Measurements from ENCODE around the gene PRKCE.
"Not testable (repeated sequence)": the region's sequence is repeated elsewhere in the genome, so short reads cannot be mapped to it uniquely, and the experiment has no call there.

Gene PRKCE

GRCh38 chr2:45885171-45885621 is 233.7 kb downstream of the PRKCE start:
- Histone ChIP-seq H3K36me3 (ENCODE audit: insufficient read depth, insufficient read length, low read length) (no peaks in the 10 kb centered on the region), H3K27me3 (ENCODE audit: insufficient read depth, insufficient read length) (no peaks in the 10 kb centered on the region), H3K4me3 (ENCODE audit: insufficient read length, low read depth) (no peak overlapping the region), H3K4me1 (ENCODE audit: insufficient read depth, insufficient read length) (peaks cover 3% of the 10 kb centered on the region), H3K9ac (ENCODE audit: insufficient read length, low read depth) (no peak overlapping the region), H3K9me3 (ENCODE audit: insufficient read depth, low read length) (no peaks in the 10 kb centered on the region)
- DNase-seq (ENCODE audit: low read depth, low spot score) = no peak
- no peak for TF ChIP-seq SUZ12 (IDR thresholded peaks at IDR 0.05; ENCODE audit: extremely low read depth, insufficient read depth, insufficient read length)
- TF ChIP-seq YY1 (IDR thresholded peaks at IDR 0.05; ENCODE audit: insufficient read depth, insufficient read length) = no peak
- no peak for TF ChIP-seq ZNF274 (IDR thresholded peaks at IDR 0.05; ENCODE audit: low read depth, low read length)

GRCh38 chr2:45886171-45886663 is 234.7 kb downstream of the PRKCE start:
- no peaks in the 10 kb centered on the region for H3K9me3 ChIP-seq (ENCODE audit: insufficient read depth, low read length)
- no peak for DNase-seq (ENCODE audit: low read depth, low spot score)
- H3K4me3 ChIP-seq (ENCODE audit: insufficient read length, low read depth) = no peak overlapping the region
- TF ChIP-seq SUZ12 (IDR thresholded peaks at IDR 0.05; ENCODE audit: extremely low read depth, insufficient read depth, insufficient read length) = no peak
- TF ChIP-seq ZNF274 (IDR thresholded peaks at IDR 0.05; ENCODE audit: low read depth, low read length) = no peak
- TF ChIP-seq YY1 (IDR thresholded peaks at IDR 0.05; ENCODE audit: insufficient read depth, insufficient read length) = no peak
- no peaks in the 10 kb centered on the region for H3K27me3 ChIP-seq (ENCODE audit: insufficient read depth, insufficient read length)
- peaks cover 3% of the 10 kb centered on the region for H3K4me1 ChIP-seq (ENCODE audit: insufficient read depth, insufficient read length)
- no peaks in the 10 kb centered on the region for H3K36me3 ChIP-seq (ENCODE audit: insufficient read depth, insufficient read length, low read length)
- no peak overlapping the region for H3K9ac ChIP-seq (ENCODE audit: insufficient read length, low read depth)

GRCh38 chr2:45888167-45888566 is 236.7 kb downstream of the PRKCE start:
- TF ChIP-seq ZNF274 (IDR thresholded peaks at IDR 0.05; ENCODE audit: low read depth, low read length) = no peak
- TF ChIP-seq YY1 (IDR thresholded peaks at IDR 0.05; ENCODE audit: insufficient read depth, insufficient read length) = no peak
- TF ChIP-seq SUZ12 (IDR thresholded peaks at IDR 0.05; ENCODE audit: extremely low read depth, insufficient read depth, insufficient read length) = no peak
- DNase-seq (ENCODE audit: low read depth, low spot score) = no peak
- Histone ChIP-seq H3K36me3 (ENCODE audit: insufficient read depth, insufficient read length, low read length) (no peaks in the 10 kb centered on the region), H3K9me3 (ENCODE audit: insufficient read depth, low read length) (no peaks in the 10 kb centered on the region), H3K9ac (ENCODE audit: insufficient read length, low read depth) (no peak overlapping the region), H3K4me1 (ENCODE audit: insufficient read depth, insufficient read length) (peaks cover 5% of the 10 kb centered on the region), H3K4me3 (ENCODE audit: insufficient read length, low read depth) (no peak overlapping the region), H3K27me3 (ENCODE audit: insufficient read depth, insufficient read length) (no peaks in the 10 kb centered on the region)

- Histone ChIP-seq H3K9me3 (ENCODE audit: insufficient read depth, low read length) (no peaks in the 10 kb centered on the region), H3K27me3 (ENCODE audit: insufficient read depth, insufficient read length) (no peaks in the 10 kb centered on the region), H3K4me3 (ENCODE audit: insufficient read length, low read depth) (no peak overlapping the region), H3K4me1 (ENCODE audit: insufficient read depth, insufficient read length) (peaks cover 5% of the 10 kb centered on the region), H3K36me3 (ENCODE audit: insufficient read depth, insufficient read length, low read length) (no peaks in the 10 kb centered on the region), H3K9ac (ENCODE audit: insufficient read length, low read depth) (no peak overlapping the region)
- DNase-seq (ENCODE audit: low read depth, low spot score) = no peak
- no peak for TF ChIP-seq ZNF274 (IDR thresholded peaks at IDR 0.05; ENCODE audit: low read depth, low read length)
- TF ChIP-seq YY1 (IDR thresholded peaks at IDR 0.05; ENCODE audit: insufficient read depth, insufficient read length) = no peak
- TF ChIP-seq SUZ12 (IDR thresholded peaks at IDR 0.05; ENCODE audit: extremely low read depth, insufficient read depth, insufficient read length) = no peak
Measured at GRCh38 chr2:45888641-45889040, 237.2 kb downstream of the PRKCE start.

- Histone ChIP-seq H3K27me3 (ENCODE audit: insufficient read depth, insufficient read length) (no peaks in the 10 kb centered on the region), H3K4me3 (ENCODE audit: insufficient read length, low read depth) (no peak overlapping the region), H3K36me3 (ENCODE audit: insufficient read depth, insufficient read length, low read length) (no peaks in the 10 kb centered on the region), H3K9ac (ENCODE audit: insufficient read length, low read depth) (no peak overlapping the region), H3K9me3 (ENCODE audit: insufficient read depth, low read length) (no peaks in the 10 kb centered on the region), H3K4me1 (ENCODE audit: insufficient read depth, insufficient read length) (peaks cover 5% of the 10 kb centered on the region)
- TF ChIP-seq YY1 (IDR thresholded peaks at IDR 0.05; ENCODE audit: insufficient read depth, insufficient read length) = no peak
- no peak for DNase-seq (ENCODE audit: low read depth, low spot score)
Measured at GRCh38 chr2:45889053-45889452, 237.6 kb downstream of the PRKCE start.

GRCh38 chr2:45889620-45890370 is 238.3 kb downstream of the PRKCE start:
- no peak for DNase-seq (ENCODE audit: low read depth, low spot score)
- Histone ChIP-seq H3K27me3 (ENCODE audit: insufficient read depth, insufficient read length) (no peaks in the 10 kb centered on the region), H3K4me3 (ENCODE audit: insufficient read length, low read depth) (no peak overlapping the region), H3K9ac (ENCODE audit: insufficient read length, low read depth) (no peak overlapping the region), H3K9me3 (ENCODE audit: insufficient read depth, low read length) (no peaks in the 10 kb centered on the region), H3K4me1 (ENCODE audit: insufficient read depth, insufficient read length) (peaks cover 5% of the 10 kb centered on the region), H3K36me3 (ENCODE audit: insufficient read depth, insufficient read length, low read length) (no peaks in the 10 kb centered on the region)
- TF ChIP-seq SUZ12 (IDR thresholded peaks at IDR 0.05; ENCODE audit: extremely low read depth, insufficient read depth, insufficient read length) (no peak), ZNF274 (IDR thresholded peaks at IDR 0.05; ENCODE audit: low read depth, low read length) (no peak), YY1 (IDR thresholded peaks at IDR 0.05; ENCODE audit: insufficient read depth, insufficient read length) (no peak)

GRCh38 chr2:45890371-45890646 is 238.8 kb downstream of the PRKCE start:
- H3K27me3 ChIP-seq (ENCODE audit: insufficient read depth, insufficient read length); H3K4me1 ChIP-seq (ENCODE audit: insufficient read depth, insufficient read length); DNase-seq (ENCODE audit: low read depth, low spot score); H3K9me3 ChIP-seq (ENCODE audit: insufficient read depth, low read length); H3K9ac ChIP-seq (ENCODE audit: insufficient read length, low read depth); H3K4me3 ChIP-seq (ENCODE audit: insufficient read length, low read depth); H3K36me3 ChIP-seq (ENCODE audit: insufficient read depth, insufficient read length, low read length): not testable (repeated sequence)

All from NT2/D1 (cell line).